ENCODE data around the gene FRY. TPM values are rescaled to one million over a fixed set of nuclear protein-coding genes. Genes with fewer than 3 reads are reported as not detected.
"Not testable (repeated sequence)": the region's sequence is repeated elsewhere in the genome, so short reads cannot be mapped to it uniquely, and the experiment has no call there.

The FRY gene
- total RNA-seq, 5 donors from 2014 or later (not counting 1 experiment from before 2014, with no cell fraction given) = 11.5 to 35.3 (median 15.2) TPM

DNA sequence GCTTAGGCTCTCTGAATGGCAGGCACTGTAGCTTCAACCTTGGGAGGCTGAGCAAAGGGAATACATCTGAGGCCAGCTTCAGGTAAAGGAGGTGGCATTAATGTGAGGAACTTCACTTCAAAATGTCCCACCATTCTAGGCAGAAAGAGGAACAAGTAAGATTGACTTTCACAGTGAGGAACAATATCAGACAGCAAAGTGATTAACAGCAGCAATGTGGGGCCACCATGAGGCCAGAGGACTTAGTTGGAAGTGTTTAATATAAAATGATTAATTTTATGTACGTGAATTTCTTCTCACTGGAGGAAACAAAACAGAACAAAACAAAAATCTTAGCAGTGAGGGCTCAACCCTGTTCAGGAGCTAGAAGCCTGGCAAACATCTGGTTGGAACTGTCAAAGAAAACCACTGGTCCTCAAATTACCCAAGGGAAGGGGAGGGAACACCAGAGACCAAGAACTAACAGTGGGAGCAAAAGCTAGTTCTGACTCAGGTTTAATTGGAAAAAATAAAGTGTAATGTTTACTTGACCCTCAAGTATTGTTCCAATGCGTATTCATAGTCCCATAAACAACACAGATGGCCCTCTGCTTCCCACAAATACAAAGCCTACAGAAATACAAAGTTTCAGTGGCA is 43.9 kb upstream of the FRY start:
- H3K27me3 Mint-ChIP-seq = peaks cover 0 to 13% of the 10 kb centered on the region in 2 donors
- DNase-seq (peak in 1 of 35 experiments; percentile 10), ATAC-seq (replicated peaks in 1 of 4) (no peak)
- no peak overlapping the region for H3K27ac ChIP-seq (ENCODE audit: low read length)
- no peaks in the 10 kb centered on the region for H3K36me3 ChIP-seq (ENCODE audit: control insufficient read depth in 2 of 2, extremely low read depth in 1 of 2, insufficient read depth in 1 of 2, low read length in 1 of 2)
- WGBS (ENCODE audit: insufficient coverage) = no CpG with 5 or more reads among the region's 2 CpGs
- POLR2A ChIA-PET = no interaction called here
- no peak overlapping the region for H3K4me3 Mint-ChIP-seq
- H3K9me3 Mint-ChIP-seq = peaks cover 0 to under 1% (median 0%) of the 10 kb centered on the region in 3 donors
- no peaks in the 10 kb centered on the region for H3K4me1 ChIP-seq (ENCODE audit: control insufficient read depth in 1 of 2, extremely low read depth in 1 of 2, insufficient read depth in 2 of 2, low read length in 2 of 2)
- CTCF ChIA-PET = interaction anchor here in 1 of 2 donors (0.6 kb wide), 1 partner anchor 78 kb away, joined by 3 read pairs; no protein-coding TSS in a partner anchor
- H3K27me3 ChIP-seq (replicated peaks in 1 of 2; ENCODE audit: control insufficient read depth in 2 of 2, extremely low read depth in 1 of 2, insufficient read depth in 2 of 2, low read length in 1 of 2) = peaks cover 0 to 5% of the 10 kb centered on the region in 2 experiments
- H3K4me3 ChIP-seq (ENCODE audit: control insufficient read depth in 1 of 2, extremely low read depth in 1 of 2, low read length in 1 of 2) = no peak overlapping the region
- no peaks in the 10 kb centered on the region for H3K36me3 Mint-ChIP-seq
- H3K4me1 Mint-ChIP-seq = no peaks in the 10 kb centered on the region
- no peak overlapping the region for H3K27ac Mint-ChIP-seq
- no peaks in the 10 kb centered on the region for H3K9me3 ChIP-seq

DNA sequence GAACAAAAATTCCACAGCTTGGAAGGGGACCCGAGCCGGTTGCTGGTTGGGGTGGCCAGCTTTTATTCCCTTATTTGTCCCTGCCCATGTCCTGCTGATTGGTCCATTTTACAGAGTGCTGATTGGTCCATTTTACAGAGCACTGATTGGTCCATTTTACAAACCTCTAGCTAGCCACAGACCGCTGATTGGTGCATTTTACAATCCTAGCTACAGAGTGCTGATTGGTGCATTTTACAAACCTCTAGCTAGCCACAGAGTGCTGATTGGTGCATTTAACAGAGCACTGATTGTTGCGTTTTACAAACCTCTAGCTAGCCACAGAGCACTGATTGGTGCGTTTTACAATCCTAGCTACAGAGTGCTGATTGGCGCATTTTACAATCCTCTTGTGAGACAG is 37.2 kb upstream of the FRY start:
- POLR2A ChIA-PET, H3K4me3 Mint-ChIP-seq: not testable (repeated sequence)

DNA sequence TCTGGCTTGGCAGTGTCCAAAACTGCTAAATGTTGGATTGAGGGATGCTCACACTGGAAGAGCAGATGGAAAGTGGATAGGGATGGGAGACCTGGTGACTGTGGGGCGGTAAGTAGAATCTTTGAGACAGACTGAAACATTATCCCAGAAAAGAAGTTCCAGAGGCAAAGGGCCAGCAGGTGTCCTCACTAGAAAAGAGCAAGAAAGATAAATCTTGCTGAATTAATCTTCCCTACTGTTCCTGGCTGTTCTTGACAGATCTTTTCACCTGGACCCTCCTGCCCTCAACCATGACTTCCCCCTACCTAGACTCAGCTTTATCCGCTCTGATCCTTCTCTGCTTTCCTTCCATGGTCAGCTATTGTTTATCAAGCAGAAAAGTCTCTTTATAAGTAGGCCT is 35.0 kb upstream of the FRY start:
- Mint-ChIP-seq H3K4me3 (no peak overlapping the region), H3K36me3 (no peaks in the 10 kb centered on the region), H3K4me1 (no peaks in the 10 kb centered on the region), H3K9me3 (peaks cover 0 to 6% (median 0%) of the 10 kb centered on the region in 3 donors), H3K27ac (no peak overlapping the region), H3K27me3 (no peaks in the 10 kb centered on the region)
- DNase-seq (no peak), ATAC-seq (replicated peaks in 1 of 4) (no peak)
- Histone ChIP-seq H3K27me3 (replicated peaks in 1 of 2; ENCODE audit: control insufficient read depth in 2 of 2, extremely low read depth in 1 of 2, insufficient read depth in 2 of 2, low read length in 1 of 2) (no peaks in the 10 kb centered on the region), H3K4me1 (ENCODE audit: control insufficient read depth in 1 of 2, extremely low read depth in 1 of 2, insufficient read depth in 2 of 2, low read length in 2 of 2) (no peaks in the 10 kb centered on the region), H3K9me3 (no peaks in the 10 kb centered on the region), H3K27ac (ENCODE audit: low read length) (no peak overlapping the region), H3K36me3 (ENCODE audit: control insufficient read depth in 2 of 2, extremely low read depth in 1 of 2, insufficient read depth in 1 of 2, low read length in 1 of 2) (no peaks in the 10 kb centered on the region), H3K4me3 (ENCODE audit: control insufficient read depth in 1 of 2, extremely low read depth in 1 of 2, low read length in 1 of 2) (no peak overlapping the region)
- ChIA-PET CTCF (interaction anchor here in 1 of 2 donors (0.6 kb wide), 1 partner anchor 655 kb away, joined by 7 read pairs; no protein-coding TSS in a partner anchor), POLR2A (no interaction called here)
- no CpG with 5 or more reads among the region's 2 CpGs for WGBS (ENCODE audit: insufficient coverage)

More for the DNA sequence above, 37.2 kb upstream of the FRY start:
- ATAC-seq (replicated peaks in 1 of 4); H3K36me3 ChIP-seq (ENCODE audit: control insufficient read depth in 2 of 2, extremely low read depth in 1 of 2, insufficient read depth in 1 of 2, low read length in 1 of 2); H3K27me3 ChIP-seq (replicated peaks in 1 of 2; ENCODE audit: control insufficient read depth in 2 of 2, extremely low read depth in 1 of 2, insufficient read depth in 2 of 2, low read length in 1 of 2); H3K27ac ChIP-seq (ENCODE audit: low read length); H3K27me3 Mint-ChIP-seq; H3K4me3 ChIP-seq (ENCODE audit: control insufficient read depth in 1 of 2, extremely low read depth in 1 of 2, low read length in 1 of 2); CTCF ChIA-PET; H3K36me3 Mint-ChIP-seq; H3K4me1 ChIP-seq (ENCODE audit: control insufficient read depth in 1 of 2, extremely low read depth in 1 of 2, insufficient read depth in 2 of 2, low read length in 2 of 2); DNase-seq; H3K9me3 Mint-ChIP-seq; H3K9me3 ChIP-seq; H3K27ac Mint-ChIP-seq; H3K4me1 Mint-ChIP-seq: not testable (repeated sequence)
- WGBS (ENCODE audit: insufficient coverage) = 98% methylated on average over 4 of the region's 6 CpGs

DNA sequence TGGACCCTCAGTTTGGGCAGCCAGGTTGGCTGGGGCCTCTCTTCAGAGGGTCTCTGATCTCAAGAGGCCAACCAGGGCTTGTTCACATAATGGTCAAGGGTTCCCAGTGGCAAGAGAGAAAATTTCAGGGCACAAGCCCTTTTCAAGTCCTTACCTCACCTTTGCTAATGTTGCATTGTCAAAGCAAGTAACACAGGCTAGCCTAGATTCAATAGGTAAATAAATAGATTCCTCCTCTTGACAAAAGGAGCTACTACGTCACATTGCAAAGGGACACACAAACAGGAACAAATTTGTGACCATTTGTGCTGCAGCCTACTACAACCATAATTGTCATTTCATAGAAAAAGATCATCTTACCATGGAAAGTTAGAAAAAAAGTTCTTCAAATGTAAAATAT is 33.9 kb upstream of the FRY start:
- H3K9me3 Mint-ChIP-seq = peaks cover 0 to 5% (median 0%) of the 10 kb centered on the region in 3 donors
- no peaks in the 10 kb centered on the region for H3K36me3 ChIP-seq (ENCODE audit: control insufficient read depth in 2 of 2, extremely low read depth in 1 of 2, insufficient read depth in 1 of 2, low read length in 1 of 2)
- ATAC-seq (replicated peaks in 1 of 4) (no peak), DNase-seq (no peak)
- H3K27ac Mint-ChIP-seq = no peak overlapping the region
- no peaks in the 10 kb centered on the region for H3K4me1 ChIP-seq (ENCODE audit: control insufficient read depth in 1 of 2, extremely low read depth in 1 of 2, insufficient read depth in 2 of 2, low read length in 2 of 2)
- H3K36me3 Mint-ChIP-seq = no peaks in the 10 kb centered on the region
- no peak overlapping the region for H3K4me3 ChIP-seq (ENCODE audit: control insufficient read depth in 1 of 2, extremely low read depth in 1 of 2, low read length in 1 of 2)
- no peaks in the 10 kb centered on the region for H3K27me3 Mint-ChIP-seq
- whole genome bisulfite sequencing (ENCODE audit: insufficient coverage) = no CpG with 5 or more reads among the region's 1 CpG
- no peaks in the 10 kb centered on the region for H3K9me3 ChIP-seq
- no peaks in the 10 kb centered on the region for H3K4me1 Mint-ChIP-seq
- H3K27ac ChIP-seq (ENCODE audit: low read length) = no peak overlapping the region
- no peak overlapping the region for H3K4me3 Mint-ChIP-seq
- ChIA-PET CTCF (no interaction called here), POLR2A (no interaction called here)
- H3K27me3 ChIP-seq (replicated peaks in 1 of 2; ENCODE audit: control insufficient read depth in 2 of 2, extremely low read depth in 1 of 2, insufficient read depth in 2 of 2, low read length in 1 of 2) = no peaks in the 10 kb centered on the region

DNA sequence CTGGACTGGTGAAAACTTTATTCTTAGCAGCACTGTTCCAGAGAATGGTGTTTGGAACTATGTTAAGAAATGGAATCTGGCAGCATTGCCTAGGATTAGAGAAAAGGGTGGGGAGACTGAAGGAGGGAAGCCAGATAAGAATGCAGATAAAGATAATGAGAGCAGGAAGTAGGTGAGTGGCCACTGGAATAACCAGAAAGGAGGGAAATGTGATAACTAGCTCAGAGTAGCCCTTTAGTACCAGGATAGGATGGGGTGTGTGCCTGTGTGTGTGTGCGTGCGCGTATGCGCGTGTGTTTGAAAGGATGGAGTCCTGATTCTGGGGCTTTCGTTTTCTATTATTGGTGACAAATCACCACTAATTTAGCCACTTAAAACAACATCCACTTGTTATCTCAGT is 33.4 kb upstream of the FRY start:
- WGBS (ENCODE audit: insufficient coverage) = no CpG with 5 or more reads among the region's 6 CpGs
- no peaks in the 10 kb centered on the region for H3K27me3 ChIP-seq (replicated peaks in 1 of 2; ENCODE audit: control insufficient read depth in 2 of 2, extremely low read depth in 1 of 2, insufficient read depth in 2 of 2, low read length in 1 of 2)
- no peaks in the 10 kb centered on the region for H3K27me3 Mint-ChIP-seq
- H3K4me3 Mint-ChIP-seq = no peak overlapping the region
- H3K4me1 ChIP-seq (ENCODE audit: control insufficient read depth in 1 of 2, extremely low read depth in 1 of 2, insufficient read depth in 2 of 2, low read length in 2 of 2) = no peaks in the 10 kb centered on the region
- ChIA-PET CTCF (no interaction called here), POLR2A (no interaction called here)
- no peaks in the 10 kb centered on the region for H3K4me1 Mint-ChIP-seq
- no peak overlapping the region for H3K27ac ChIP-seq (ENCODE audit: low read length)
- no peaks in the 10 kb centered on the region for H3K9me3 ChIP-seq
- no peaks in the 10 kb centered on the region for H3K9me3 Mint-ChIP-seq
- ATAC-seq (replicated peaks in 1 of 4) (no peak), DNase-seq (no peak)
- no peaks in the 10 kb centered on the region for H3K36me3 Mint-ChIP-seq
- no peak overlapping the region for H3K4me3 ChIP-seq (ENCODE audit: control insufficient read depth in 1 of 2, extremely low read depth in 1 of 2, low read length in 1 of 2)
- no peaks in the 10 kb centered on the region for H3K36me3 ChIP-seq (ENCODE audit: control insufficient read depth in 2 of 2, extremely low read depth in 1 of 2, insufficient read depth in 1 of 2, low read length in 1 of 2)
- H3K27ac Mint-ChIP-seq = no peak overlapping the region

DNA sequence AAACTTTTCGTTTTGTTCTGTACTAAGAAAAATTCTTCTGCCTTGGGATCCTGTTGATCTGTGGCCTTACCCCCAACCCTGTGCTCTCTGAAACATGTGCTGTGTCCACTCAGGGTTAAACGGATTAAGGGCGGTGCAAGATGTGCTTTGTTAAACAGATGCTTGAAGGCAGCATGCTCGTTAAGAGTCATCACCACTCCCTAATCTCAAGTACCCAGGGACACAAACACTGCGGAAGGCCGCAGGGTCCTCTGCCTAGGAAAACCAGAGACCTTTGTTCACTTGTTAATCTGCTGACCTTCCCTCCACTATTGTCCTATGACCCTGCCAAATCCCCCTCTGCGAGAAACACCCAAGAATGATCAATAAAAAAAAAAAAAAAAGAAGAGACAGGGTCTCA is 30.8 kb upstream of the FRY start:
- CTCF ChIA-PET = interaction anchor here in 1 of 2 donors (1.0 kb wide), 1 partner anchor 91 kb away, joined by 3 read pairs; no protein-coding TSS in a partner anchor
- POLR2A ChIA-PET; H3K9me3 Mint-ChIP-seq; H3K4me1 Mint-ChIP-seq; H3K9me3 ChIP-seq; ATAC-seq (replicated peaks in 1 of 4); H3K36me3 Mint-ChIP-seq; H3K27me3 Mint-ChIP-seq; H3K27me3 ChIP-seq (replicated peaks in 1 of 2; ENCODE audit: control insufficient read depth in 2 of 2, extremely low read depth in 1 of 2, insufficient read depth in 2 of 2, low read length in 1 of 2); H3K4me1 ChIP-seq (ENCODE audit: control insufficient read depth in 1 of 2, extremely low read depth in 1 of 2, insufficient read depth in 2 of 2, low read length in 2 of 2); H3K4me3 Mint-ChIP-seq; DNase-seq; H3K27ac Mint-ChIP-seq; H3K27ac ChIP-seq (ENCODE audit: low read length); H3K36me3 ChIP-seq (ENCODE audit: control insufficient read depth in 2 of 2, extremely low read depth in 1 of 2, insufficient read depth in 1 of 2, low read length in 1 of 2); H3K4me3 ChIP-seq (ENCODE audit: control insufficient read depth in 1 of 2, extremely low read depth in 1 of 2, low read length in 1 of 2): not testable (repeated sequence)
- WGBS (ENCODE audit: insufficient coverage) = no CpG with 5 or more reads among the region's 7 CpGs
